ENCODE measurements around the gene IFNGR1. TPM values are rescaled to one million over a fixed set of nuclear protein-coding genes. Genes with fewer than 3 reads are reported as not detected.

Gene IFNGR1
- total and polyA plus RNA-seq, 2 of the 13 experiments (the other 11 are each of a cell fraction or from before 2014, with no cell fraction given): 82.8 to 87.8 TPM

- TF ChIP-seq ZNF430 (CRISPR knock-in tag; IDR thresholded peaks at IDR 0.05) (0 out of 2 replicates have a peak, but pooled peaks have one; percentile 58), NPAS2 (CRISPR knock-in tag; IDR thresholded peaks at IDR 0.05; ENCODE audit: borderline replicate concordance) (no peak)
- Histone ChIP-seq H3K27ac (ENCODE audit: extremely low read length, insufficient read depth, low read length) (no peak overlapping the region), H3K4me3 (replicated peaks in 1 of 3; ENCODE audit: insufficient read depth in 1 of 3, low read depth in 2 of 3, low read length in 3 of 3) (no peak overlapping the region), H3K9ac (ENCODE audit: insufficient read depth, low read depth, low read length) (no peak overlapping the region), H4K20me1 (ENCODE audit: insufficient read depth, low read length) (no peaks in the 10 kb centered on the region), H3K4me1 (ENCODE audit: insufficient read depth, low read length) (no peaks in the 10 kb centered on the region), H3K9me3 (ENCODE audit: low read length) (peaks cover 8% of the 10 kb centered on the region; the same call in 1 of the 2 replicates), H3K36me3 (replicated peaks in 1 of 2; ENCODE audit: control insufficient read depth in 1 of 2, insufficient read depth in 2 of 2, low read length in 2 of 2) (no peaks in the 10 kb centered on the region), H2AFZ (ENCODE audit: low read length) (no peak overlapping the region), H3K27me3 (ENCODE audit: control insufficient read depth in 1 of 2, insufficient read depth in 2 of 2, low read length in 2 of 2) (no peaks in the 10 kb centered on the region; a peak in 2 of 5 replicates), H3K4me2 (ENCODE audit: low read depth, low read length) (no peak overlapping the region), H3K79me2 (ENCODE audit: insufficient read depth, low read length) (no peaks in the 10 kb centered on the region)
- ChIA-PET POLR2A (no interaction called here), CTCF (ENCODE audit: low intra/inter-chr PET ratio, low total read pairs) (no interaction called here)
- WGBS (ENCODE audit: low lambda C conversion rate): 0% methylated on average over 1 of the region's 1 CpG
- in situ Hi-C loops (cut with HindIII; ENCODE audit: extremely low pct_ligation_motif_present, low pct_unique_long_range_greater_than_20kb): no loop called here
- DNase-seq (ENCODE audit: low spot score) (no peak), ATAC-seq (no peak), FAIRE-seq (no peak)
- no TSS peak for BruUV-seq (replicated peaks)
- intact Hi-C loops (cut with micrococcal nuclease; ENCODE audit: unreplicated experiment): no loop called here
Observed at GRCh38 chr6:137177611-137178010, 41.6 kb downstream of the IFNGR1 start.

- intact Hi-C loops (cut with micrococcal nuclease; ENCODE audit: unreplicated experiment) (no loop called here), in situ Hi-C loops (cut with HindIII; ENCODE audit: extremely low pct_ligation_motif_present, low pct_unique_long_range_greater_than_20kb) (no loop called here)
- Histone ChIP-seq H3K36me3 (replicated peaks in 1 of 2; ENCODE audit: control insufficient read depth in 1 of 2, insufficient read depth in 2 of 2, low read length in 2 of 2) (no peaks in the 10 kb centered on the region), H3K4me3 (replicated peaks in 1 of 3; ENCODE audit: insufficient read depth in 1 of 3, low read depth in 2 of 3, low read length in 3 of 3) (no peak overlapping the region), H4K20me1 (ENCODE audit: insufficient read depth, low read length) (no peaks in the 10 kb centered on the region), H2AFZ (ENCODE audit: low read length) (no peak overlapping the region), H3K27me3 (ENCODE audit: control insufficient read depth in 1 of 2, insufficient read depth in 2 of 2, low read length in 2 of 2) (peaks cover 0 to 5% of the 10 kb centered on the region in 2 experiments; a peak in 3 of 5 replicates), H3K79me2 (ENCODE audit: insufficient read depth, low read length) (no peaks in the 10 kb centered on the region), H3K9ac (ENCODE audit: insufficient read depth, low read depth, low read length) (no peak overlapping the region), H3K4me1 (ENCODE audit: insufficient read depth, low read length) (no peaks in the 10 kb centered on the region), H3K9me3 (ENCODE audit: low read length) (peaks cover 8% of the 10 kb centered on the region; the same call in 1 of the 2 replicates), H3K4me2 (ENCODE audit: low read depth, low read length) (no peak overlapping the region), H3K27ac (ENCODE audit: extremely low read length, insufficient read depth, low read length) (no peak overlapping the region)
- POLR2A ChIA-PET: no interaction called here
- no TSS peak for BruUV-seq (replicated peaks)
- FAIRE-seq (no peak), DNase-seq (ENCODE audit: low spot score) (no peak), ATAC-seq (no peak)
- CTCF ChIA-PET (ENCODE audit: low intra/inter-chr PET ratio, low total read pairs): no interaction called here
- 63% methylated on average over 5 of the region's 5 CpGs for WGBS (ENCODE audit: low lambda C conversion rate)
- TF ChIP-seq PRMT3 (CRISPR knock-in tag; IDR thresholded peaks at IDR 0.05; ENCODE audit: borderline replicate concordance, low read depth) (no peak), NR1H2 (CRISPR knock-in tag; IDR thresholded peaks at IDR 0.05; ENCODE audit: borderline replicate concordance, low read depth) (no peak), SALL1 (CRISPR knock-in tag; IDR thresholded peaks at IDR 0.05) (no peak), TMF1 (CRISPR knock-in tag; IDR thresholded peaks at IDR 0.05; ENCODE audit: low read depth) (no peak), ZNF660 (CRISPR knock-in tag; IDR thresholded peaks at IDR 0.05; ENCODE audit: borderline replicate concordance, low read depth) (no peak), ZNF570 (CRISPR knock-in tag; IDR thresholded peaks at IDR 0.05; ENCODE audit: borderline replicate concordance) (no peak), CBX5 (CRISPR knock-in tag; IDR thresholded peaks at IDR 0.05; ENCODE audit: borderline replicate concordance) (no peak), GRHL1 (CRISPR knock-in tag; conservative IDR thresholded peaks at IDR 0.05) (no peak), ZHX1 (CRISPR knock-in tag; IDR thresholded peaks at IDR 0.05; ENCODE audit: low read depth) (no peak), ZNF121 (CRISPR knock-in tag; IDR thresholded peaks at IDR 0.05) (no peak), ISL2 (CRISPR knock-in tag; IDR thresholded peaks at IDR 0.05) (no peak), SP1 (IDR thresholded peaks at IDR 0.05) (no peak), SP1 (CRISPR knock-in tag; IDR thresholded peaks at IDR 0.05) (no peak), TBP (CRISPR knock-in tag; IDR thresholded peaks at IDR 0.05) (no peak)
Observed at GRCh38 chr6:137176729-137177128, 42.5 kb downstream of the IFNGR1 start.

Measured in HepG2 (cell line).